ENCODE data around the gene ARMH4.
A peak's percentile ranks its signal among the peaks of the same experiment; 100 is the strongest.

Gene ARMH4

GRCh38 chr14:58152014-58152857 lies at the start of gene ARMH4:
Gene ARMH4, minus strand, starts transcription at chr14:58152213. Its CDS starts 12,855 bp downstream, at chr14:58139358.
- peak; percentile 51 for DNase-seq

- DNase-seq: no peak
Measured at GRCh38 chr14:58200846-58201245, 48.8 kb upstream of the ARMH4 start.

- no peak for DNase-seq
Measured at GRCh38 chr14:58200480-58200841, 48.4 kb upstream of the ARMH4 start.

GRCh38 chr14:58199726-58200479 lies 47.9 kb upstream of the ARMH4 start, which contains the start of gene ACTR10:
Gene ACTR10, plus strand, starts transcription at chr14:58200149. Its CDS starts 69 bp downstream, at chr14:58200218.
- DNase-seq: peak; percentile 81

GRCh38 chr14:58198086-58198485 lies 46.1 kb upstream of the ARMH4 start:
- DNase-seq: no peak

- DNase-seq: no peak
Measured at GRCh38 chr14:58196198-58196597, 44.2 kb upstream of the ARMH4 start.

GRCh38 chr14:58193542-58193941 lies 41.5 kb upstream of the ARMH4 start:
- DNase-seq: no peak

- no peak for DNase-seq
Measured at GRCh38 chr14:58191763-58192601, 40.0 kb upstream of the ARMH4 start.

GRCh38 chr14:58189176-58189575 lies 37.2 kb upstream of the ARMH4 start:
- no peak for DNase-seq

- DNase-seq: no peak
Measured at GRCh38 chr14:58177125-58177524, 25.1 kb upstream of the ARMH4 start.

- DNase-seq: peak; percentile 30
Measured at GRCh38 chr14:58171090-58171489, 19.1 kb upstream of the ARMH4 start.

GRCh38 chr14:58167891-58168290 lies 15.9 kb upstream of the ARMH4 start:
- DNase-seq: no peak

GRCh38 chr14:58167057-58167456 lies 15.0 kb upstream of the ARMH4 start:
- DNase-seq: no peak

- peak; percentile 48 for DNase-seq
Measured at GRCh38 chr14:58166005-58166983, 14.3 kb upstream of the ARMH4 start.

- DNase-seq: no peak
Measured at GRCh38 chr14:58160561-58160960, 8.5 kb upstream of the ARMH4 start.

- no peak for DNase-seq
Measured at GRCh38 chr14:58151133-58152013, 640 bp downstream of the ARMH4 start.

- DNase-seq: no peak
Measured at GRCh38 chr14:58150243-58150805, 1.7 kb downstream of the ARMH4 start.

GRCh38 chr14:58149196-58149595 lies 2.8 kb downstream of the ARMH4 start:
- no peak for DNase-seq

GRCh38 chr14:58146399-58146798 lies 5.6 kb downstream of the ARMH4 start:
- no peak for DNase-seq

- DNase-seq: no peak
Measured at GRCh38 chr14:58145936-58146335, 6.1 kb downstream of the ARMH4 start.
